GM19452 (cell line): ENCODE measurements around the gene TYROBP.
A peak's percentile ranks its signal among the peaks of the same experiment; 100 is the strongest.
"Not testable (repeated sequence)": the region's sequence is repeated elsewhere in the genome, so short reads cannot be mapped to it uniquely, and the experiment has no call there.

ENCODE experiments used
- ATAC-seq: cut with Tn5 transposase; IDR thresholded peaks from one replicate; pipeline ENCODE4 v1.9.1; 2021; ENCODE audit not compliant: unreplicated experiment

The TYROBP gene

GRCh38 chr19:35932291-35932936 is 24.3 kb upstream of the TYROBP start:
- no peak for ATAC-seq

- ATAC-seq = no peak
These were observed 23.7 kb upstream of the TYROBP start for GRCh38 chr19:35931874-35932202.

GRCh38 chr19:35931161-35931873 is 23.2 kb upstream of the TYROBP start:
- ATAC-seq = peak; percentile 95

GRCh38 chr19:35929876-35930275 is 21.8 kb upstream of the TYROBP start:
- ATAC-seq = no peak

- ATAC-seq = no peak
These were observed 20.4 kb upstream of the TYROBP start for GRCh38 chr19:35928507-35928906.

GRCh38 chr19:35925501-35925900 is 17.4 kb upstream of the TYROBP start:
- no peak for ATAC-seq

- ATAC-seq = no peak
These were observed 12.9 kb upstream of the TYROBP start for GRCh38 chr19:35921012-35921411.

GRCh38 chr19:35919306-35919705 is 11.2 kb upstream of the TYROBP start:
- ATAC-seq = no peak

GRCh38 chr19:35915443-35915842 is 7.3 kb upstream of the TYROBP start:
- ATAC-seq = no peak

- ATAC-seq = no peak
These were observed 5.5 kb upstream of the TYROBP start for GRCh38 chr19:35913589-35913988.

GRCh38 chr19:35911790-35912189 is 3.7 kb upstream of the TYROBP start:
- no peak for ATAC-seq

GRCh38 chr19:35911173-35911572 is 3.1 kb upstream of the TYROBP start:
- no peak for ATAC-seq

GRCh38 chr19:35910355-35910754 is 2.3 kb upstream of the TYROBP start:
- ATAC-seq = not testable (repeated sequence)

- no peak for ATAC-seq
These were observed 1.6 kb upstream of the TYROBP start for GRCh38 chr19:35909684-35910035.

GRCh38 chr19:35908973-35909683 is 1.0 kb upstream of the TYROBP start:
- ATAC-seq = no peak

GRCh38 chr19:35907377-35907745 is 734 bp downstream of the TYROBP start:
- ATAC-seq = no peak

- no peak for ATAC-seq
These were observed 2.8 kb downstream of the TYROBP start for GRCh38 chr19:35905178-35905727.

GRCh38 chr19:35904311-35905068 is 3.6 kb downstream of the TYROBP start:
- ATAC-seq = no peak

- peak; percentile 47 for ATAC-seq
These were observed 4.4 kb downstream of the TYROBP start for GRCh38 chr19:35903550-35904179.

- ATAC-seq = no peak
These were observed 5.1 kb downstream of the TYROBP start for GRCh38 chr19:35902870-35903475.
